Panc1 (cell line): ENCODE results near the gene ANTXR2. TPM values are rescaled to one million over a fixed set of nuclear protein-coding genes. Genes with fewer than 3 reads are reported as not detected.

Experiments
- ATAC-seq: fragments of 200-7000 bp; cut with Tn5 transposase; 2 replicates; pipeline ENCODE4 v1.9.1; 2020; ENCODE audit warnings: mild to moderate bottlenecking, moderate library complexity
- BruUV-seq: library from RNA; stranded (reverse); fragments of 400-500 nt; replicated peaks from 2 replicates; lab custom pipeline; 2021; lab: Mats Ljungman, UMichigan
- CTCF ChIA-PET: fragments of 300-600 bp; sonication (Branson Sonifier 250); formaldehyde crosslinking; loops from one replicate; lab custom pipeline; 2022; ENCODE audit warnings: antibody characterized with exemption; lab: Charles Lee
- POLR2A ChIA-PET: fragments of 300-600 bp; sonication (Branson Sonifier 250); formaldehyde crosslinking; loops from one replicate; lab custom pipeline; 2022; ENCODE audit warnings: antibody characterized with exemption; lab: Charles Lee
- DNase-seq: peaks from one replicate; pipeline ENCODE4 v3.0.0-alpha.2; 2010; ENCODE audit warnings: low read depth, low spot score
- H3K27ac ChIP-seq: 2 replicates; pipeline ENCODE4 v1.5.1; 2011; ENCODE audit warnings: mild to moderate bottlenecking, low read length, inconsistent platforms
- H3K27me3 ChIP-seq: fragments of 200-500 bp; sonication (Bioruptor generic); 2 replicates; pipeline ENCODE4 v1.6.0; 2014; ENCODE audit warnings: low read length, inconsistent platforms; ENCODE audit not compliant: control insufficient read depth, insufficient read depth
- H3K36me3 ChIP-seq: fragments of 200-500 bp; sonication (Bioruptor generic); 2 replicates; pipeline ENCODE4 v1.5.1; 2014; ENCODE audit warnings: inconsistent platforms, mild to moderate bottlenecking, low read length, moderate library complexity; ENCODE audit not compliant: control insufficient read depth, insufficient read depth
- H3K4me1 ChIP-seq: 2 replicates; pipeline ENCODE4 v1.5.1; 2011; ENCODE audit warnings: inconsistent platforms, mild to moderate bottlenecking, low read length, moderate library complexity; ENCODE audit not compliant: control insufficient read depth, insufficient read depth
- H3K4me3 ChIP-seq, 2 experiments: 2 replicates each; pipeline ENCODE4 v1.5.1; 2011 to 2012; ENCODE audit warnings: low read depth in 2 of 2, low read length in 2 of 2, mild to moderate bottlenecking in 2 of 2, inconsistent platforms in 1 of 2, moderate library complexity in 1 of 2
- H3K9me3 ChIP-seq: fragments of 200-500 bp; sonication (Bioruptor generic); 2 replicates; pipeline ENCODE4 v1.5.1; 2014; ENCODE audit warnings: low read depth, mild to moderate bottlenecking, inconsistent platforms, low read length, moderate library complexity; ENCODE audit not compliant: control insufficient read depth, insufficient read depth
- CTCF ChIP-seq: fragments of 450-650 bp; IDR thresholded peaks from 2 replicates; pipeline ENCODE4 v1.5.1; 2017; ENCODE audit warnings: mild to moderate bottlenecking
- POLR2AphosphoS5 ChIP-seq: IDR thresholded peaks from 2 replicates; pipeline ENCODE4 v1.6.1; 2012; ENCODE audit warnings: mild to moderate bottlenecking, low read depth, low read length, moderate library complexity
- REST ChIP-seq, 2 experiments: IDR thresholded peaks; 2 replicates each; pipeline ENCODE4 v1.6.1; 2011 to 2012; ENCODE audit warnings: low read depth in 2 of 2, control low read depth in 1 of 2, low read length in 1 of 2, mild to moderate bottlenecking in 1 of 2, moderate library complexity in 1 of 2; ENCODE audit not compliant: insufficient read depth in 1 of 2
- SIN3A ChIP-seq: IDR thresholded peaks from 2 replicates; pipeline ENCODE4 v1.6.1; 2012; ENCODE audit warnings: low read depth, mild to moderate bottlenecking, low read length, moderate library complexity, borderline replicate concordance; ENCODE audit not compliant: insufficient read depth
- TCF7L2 ChIP-seq: IDR thresholded peaks from 2 replicates; pipeline ENCODE4 v1.6.1; 2011; ENCODE audit warnings: mild to moderate bottlenecking, low read depth, low read length, inconsistent platforms
- in situ Hi-C: cut with HindIII; loops from 2 replicates; pipeline ENCODE4 v1.10.0; 2016; ENCODE audit warnings: low sequenced_read_pairs, low pct_unique_long_range_greater_than_20kb
- intact Hi-C: fragments of 100-400 bp; cut with micrococcal nuclease; formaldehyde crosslinking; loops from one replicate; pipeline ENCODE4 v1.10.0; 2022; ENCODE audit not compliant: unreplicated experiment
- total RNA-seq: library from RNA; stranded (reverse); gene quantifications from one replicate; pipeline ENCODE4 v1.2.1, GENCODE V29; 2021; ENCODE audit not compliant: unreplicated experiment

ANTXR2 gene
- total RNA-seq, 1 experiment from 2014 or later, result 27.8 TPM

GRCh38 chr4:79949178-79949577, 123.9 kb downstream of the ANTXR2 start:
- BruUV-seq, result no TSS peak
- no peak overlapping the region for H3K27ac ChIP-seq
- intact Hi-C loops, result no loop called here
- no peaks in the 10 kb centered on the region for H3K9me3 ChIP-seq
- ChIA-PET POLR2A (no interaction called here), CTCF (no interaction called here)
- no peak for DNase-seq
- no peak for TF ChIP-seq REST (IDR thresholded peaks at IDR 0.05; ENCODE audit: insufficient read depth in 1 of 2, low read depth in 2 of 2, low read length in 1 of 2)
- no peak for TF ChIP-seq TCF7L2
- TF ChIP-seq SIN3A, result no peak
- no peak for TF ChIP-seq CTCF
- no peak for TF ChIP-seq POLR2AphosphoS5
- H3K27me3 ChIP-seq, result no peaks in the 10 kb centered on the region
- no peaks in the 10 kb centered on the region; the same call in 1 of the 2 replicates for H3K36me3 ChIP-seq
- H3K4me1 ChIP-seq, result no peaks in the 10 kb centered on the region
- no peak overlapping the region for H3K4me3 ChIP-seq
- no peak for ATAC-seq
- in situ Hi-C loops, result no loop called here

- in situ Hi-C loops (no loop called here), intact Hi-C loops (no loop called here)
- Histone ChIP-seq H3K4me3 (no peak overlapping the region), H3K4me1 (no peaks in the 10 kb centered on the region), H3K9me3 (no peaks in the 10 kb centered on the region), H3K36me3 (no peaks in the 10 kb centered on the region; the same call in 1 of the 2 replicates), H3K27me3 (no peaks in the 10 kb centered on the region), H3K27ac (no peak overlapping the region)
- BruUV-seq, result no TSS peak
- ChIA-PET CTCF (no interaction called here), POLR2A (no interaction called here)
- TF ChIP-seq POLR2AphosphoS5, result no peak
- no peak for TF ChIP-seq REST (IDR thresholded peaks at IDR 0.05; ENCODE audit: insufficient read depth in 1 of 2, low read depth in 2 of 2, low read length in 1 of 2)
- no peak for TF ChIP-seq TCF7L2
- TF ChIP-seq SIN3A, result no peak
- no peak for TF ChIP-seq CTCF
- ATAC-seq (no peak), DNase-seq (no peak)
These were observed 124.3 kb downstream of the ANTXR2 start for GRCh38 chr4:79948739-79949138.
